Erythroblast (primary cell): ENCODE measurements around the gene MNX1.

Experiments used
- GATA1 ChIP-seq: IDR thresholded peaks from 2 replicates; pipeline ENCODE4 v1.6.1; 2011; ENCODE audit warnings: low read depth, mild to moderate bottlenecking, control low read depth, low read length, moderate library complexity
- POLR2A ChIP-seq: IDR thresholded peaks from 2 replicates; pipeline ENCODE4 v1.6.1; 2011; ENCODE audit warnings: mild to moderate bottlenecking, low read length

DNA sequence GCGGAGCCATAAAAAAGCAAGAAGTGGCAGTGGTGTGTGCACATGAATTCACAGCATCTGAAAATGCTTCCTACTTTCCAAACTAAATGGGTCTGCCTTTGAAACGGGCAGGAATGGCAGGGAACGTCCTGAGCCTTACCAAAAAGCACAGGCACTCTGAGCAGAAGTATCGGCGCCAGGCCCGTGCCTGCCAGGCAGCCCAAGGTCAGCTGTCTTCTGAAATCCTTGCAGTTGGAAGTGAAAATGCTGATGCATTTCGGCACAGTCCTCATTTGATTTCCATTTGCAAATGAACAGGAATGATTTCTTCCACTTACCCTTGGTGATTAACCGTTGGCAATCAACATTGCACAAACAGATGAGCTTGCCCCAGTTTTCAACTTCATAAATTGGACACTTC lies 47.6 kb upstream of the MNX1 start:
- TF ChIP-seq POLR2A = no peak
- TF ChIP-seq GATA1 = no peak
